Fibroblast of villous mesenchyme (primary cell): ENCODE measurements around the gene MACROD2. TPM values are rescaled to one million over a fixed set of nuclear protein-coding genes. Genes with fewer than 3 reads are reported as not detected.

Experiments used
- DNase-seq: peaks from one replicate; pipeline ENCODE4 v3.0.0-alpha.2; 2010; ENCODE audit warnings: low read depth
- H3K4me3 ChIP-seq: 2 replicates; pipeline ENCODE4 v1.5.1; 2011; ENCODE audit warnings: low read depth, mild to moderate bottlenecking, low read length
- CTCF ChIP-seq: IDR thresholded peaks from 2 replicates; pipeline ENCODE4 v1.5.1; 2012; ENCODE audit warnings: low read depth, mild to moderate bottlenecking, low read length; ENCODE audit not compliant: insufficient read depth
- total RNA-seq: library from RNA; depleted of rRNA; stranded (reverse); fragments of >200 nt; gene quantifications from 2 replicates; pipeline ENCODE4 v1.2.3, GENCODE V29; 2012

The MACROD2 gene
- total RNA-seq, 1 donor, result 1.7 TPM

GRCh38 chr20:16030253-16030652 lies 2034.9 kb downstream of the MACROD2 start:
- no peak for TF ChIP-seq CTCF
- no peak for DNase-seq
- no peak overlapping the region for H3K4me3 ChIP-seq

GRCh38 chr20:16035576-16035975 lies 2040.3 kb downstream of the MACROD2 start:
- no peak for DNase-seq
- TF ChIP-seq CTCF, result no peak
- no peak overlapping the region for H3K4me3 ChIP-seq

GRCh38 chr20:16036331-16036730 lies 2041.0 kb downstream of the MACROD2 start:
- no peak for TF ChIP-seq CTCF
- DNase-seq, result no peak
- no peak overlapping the region for H3K4me3 ChIP-seq

- H3K4me3 ChIP-seq, result no peak overlapping the region
Observed at GRCh38 chr20:16040742-16041141, 2045.4 kb downstream of the MACROD2 start.

GRCh38 chr20:16042731-16043130 lies 2047.4 kb downstream of the MACROD2 start:
- H3K4me3 ChIP-seq, result no peak overlapping the region
- TF ChIP-seq CTCF, result no peak
- no peak for DNase-seq

More at GRCh38 chr20:16040742-16041141, 2045.4 kb downstream of the MACROD2 start:
- no peak for TF ChIP-seq CTCF
- DNase-seq, result no peak

- no peak overlapping the region for H3K4me3 ChIP-seq
- DNase-seq, result no peak
- TF ChIP-seq CTCF, result no peak
Observed at GRCh38 chr20:16043931-16044330, 2048.6 kb downstream of the MACROD2 start.

GRCh38 chr20:16048876-16049275 lies 2053.6 kb downstream of the MACROD2 start:
- no peak for DNase-seq
- TF ChIP-seq CTCF, result no peak
- no peak overlapping the region for H3K4me3 ChIP-seq
